HG03060 (cell line): ENCODE data around the gene PTGER4.

Experiments used
- ATAC-seq: cut with Tn5 transposase; IDR thresholded peaks from one replicate; pipeline ENCODE4 v1.9.1; 2021; ENCODE audit warnings: low read depth, moderate number of reproducible peaks; ENCODE audit not compliant: unreplicated experiment

PTGER4 gene

GRCh38 chr5:40669606-40670390, 9.9 kb upstream of the PTGER4 start:
- no peak for ATAC-seq

- no peak for ATAC-seq
Measured at GRCh38 chr5:40672425-40672824, 7.3 kb upstream of the PTGER4 start.

GRCh38 chr5:40674661-40675235, 5.0 kb upstream of the PTGER4 start:
- ATAC-seq, result no peak

DNA sequence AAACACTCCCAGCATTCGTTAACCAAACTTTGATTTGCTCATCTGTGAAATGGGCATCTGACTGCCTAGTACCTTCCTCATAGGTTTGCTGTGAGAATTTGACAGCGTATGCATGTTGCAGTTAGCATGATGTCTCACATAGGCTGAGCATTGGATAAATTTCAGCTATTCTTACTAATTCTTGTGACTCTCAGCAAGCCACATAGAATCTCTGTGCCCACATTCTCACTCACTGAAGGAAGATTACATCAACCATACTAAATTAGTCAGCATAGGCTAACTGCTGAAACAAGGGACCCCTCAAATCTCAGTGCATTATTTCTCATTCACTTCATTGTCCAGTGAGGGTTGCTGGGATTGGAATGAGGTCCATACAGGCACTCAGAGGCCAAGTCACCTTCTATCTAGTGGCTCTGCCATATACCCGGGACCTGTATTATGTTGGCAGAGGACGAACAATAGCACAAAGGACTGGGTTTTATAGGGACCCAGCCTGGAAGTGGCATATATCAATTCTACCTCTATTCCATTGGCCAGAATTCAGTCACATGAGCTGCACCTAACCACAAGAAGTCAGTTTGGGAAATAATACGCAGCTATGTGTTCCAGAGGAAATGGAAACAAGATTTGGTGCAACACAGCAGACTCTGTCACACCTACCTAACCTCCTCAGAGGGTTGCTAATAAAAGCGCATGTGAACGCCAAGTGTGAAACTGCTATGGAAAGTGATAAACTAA, 4.2 kb upstream of the PTGER4 start:
- no peak for ATAC-seq

- ATAC-seq, result no peak
Measured at GRCh38 chr5:40676613-40677343, 2.9 kb upstream of the PTGER4 start.

- no peak for ATAC-seq
Measured at GRCh38 chr5:40677456-40677855, 2.3 kb upstream of the PTGER4 start.

GRCh38 chr5:40678026-40678425, 1.7 kb upstream of the PTGER4 start:
- no peak for ATAC-seq

GRCh38 chr5:40678460-40679147, 1.1 kb upstream of the PTGER4 start:
- ATAC-seq, result no peak

DNA sequence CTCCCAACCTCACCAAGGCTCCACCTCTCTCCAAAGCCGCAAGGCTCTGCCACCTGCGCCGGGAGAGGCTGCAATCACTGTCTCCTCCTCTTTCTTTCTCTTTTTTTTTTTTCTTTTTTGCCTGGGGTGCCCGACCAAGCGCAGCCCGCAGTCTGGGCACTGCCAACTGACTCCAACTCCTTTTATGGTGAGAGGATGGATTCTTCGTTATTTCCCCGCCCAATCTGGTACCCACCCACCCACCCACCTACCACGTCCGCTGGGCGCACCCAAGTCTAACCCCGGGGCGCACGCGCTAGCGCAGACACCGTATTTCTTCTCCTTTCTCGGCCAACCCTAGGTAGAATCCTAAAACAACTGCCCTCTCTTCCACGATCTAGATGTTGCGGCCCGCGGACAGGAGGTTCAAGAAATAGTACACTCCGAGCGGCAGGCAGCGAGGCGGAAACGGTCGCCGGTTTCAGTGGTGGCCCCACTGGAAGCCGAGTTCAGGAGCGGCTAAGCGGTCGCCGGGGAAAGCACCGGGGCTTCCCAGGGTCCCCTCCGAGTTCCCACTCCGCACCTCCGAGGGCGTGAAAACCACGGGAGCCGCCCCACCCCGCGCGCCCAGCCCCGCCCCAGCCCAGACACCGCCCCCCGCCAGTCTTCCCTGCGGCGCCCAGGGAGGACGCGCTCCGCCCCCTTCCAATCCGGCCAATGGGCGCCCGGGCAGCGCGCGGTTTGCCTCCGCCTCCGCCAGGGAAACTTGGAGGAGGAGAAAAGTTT, 385 bp upstream of the PTGER4 start:
- no peak for ATAC-seq

DNA sequence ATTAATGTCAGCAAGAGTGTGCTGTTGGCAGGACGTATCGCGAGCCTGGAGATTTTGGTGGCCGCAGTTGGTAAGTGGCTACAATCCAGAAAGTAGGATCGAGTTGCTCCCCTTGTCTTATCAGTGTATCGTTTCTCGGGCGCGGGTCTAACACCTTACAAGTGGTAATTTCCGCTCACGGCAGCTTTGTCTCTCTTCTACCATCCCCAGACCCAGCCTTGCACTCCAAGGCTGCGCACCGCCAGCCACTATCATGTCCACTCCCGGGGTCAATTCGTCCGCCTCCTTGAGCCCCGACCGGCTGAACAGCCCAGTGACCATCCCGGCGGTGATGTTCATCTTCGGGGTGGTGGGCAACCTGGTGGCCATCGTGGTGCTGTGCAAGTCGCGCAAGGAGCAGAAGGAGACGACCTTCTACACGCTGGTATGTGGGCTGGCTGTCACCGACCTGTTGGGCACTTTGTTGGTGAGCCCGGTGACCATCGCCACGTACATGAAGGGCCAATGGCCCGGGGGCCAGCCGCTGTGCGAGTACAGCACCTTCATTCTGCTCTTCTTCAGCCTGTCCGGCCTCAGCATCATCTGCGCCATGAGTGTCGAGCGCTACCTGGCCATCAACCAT, 1.1 kb downstream of the PTGER4 start:
- ATAC-seq, result no peak

- no peak for ATAC-seq
Measured at GRCh38 chr5:40681363-40682153, 1.8 kb downstream of the PTGER4 start.

DNA sequence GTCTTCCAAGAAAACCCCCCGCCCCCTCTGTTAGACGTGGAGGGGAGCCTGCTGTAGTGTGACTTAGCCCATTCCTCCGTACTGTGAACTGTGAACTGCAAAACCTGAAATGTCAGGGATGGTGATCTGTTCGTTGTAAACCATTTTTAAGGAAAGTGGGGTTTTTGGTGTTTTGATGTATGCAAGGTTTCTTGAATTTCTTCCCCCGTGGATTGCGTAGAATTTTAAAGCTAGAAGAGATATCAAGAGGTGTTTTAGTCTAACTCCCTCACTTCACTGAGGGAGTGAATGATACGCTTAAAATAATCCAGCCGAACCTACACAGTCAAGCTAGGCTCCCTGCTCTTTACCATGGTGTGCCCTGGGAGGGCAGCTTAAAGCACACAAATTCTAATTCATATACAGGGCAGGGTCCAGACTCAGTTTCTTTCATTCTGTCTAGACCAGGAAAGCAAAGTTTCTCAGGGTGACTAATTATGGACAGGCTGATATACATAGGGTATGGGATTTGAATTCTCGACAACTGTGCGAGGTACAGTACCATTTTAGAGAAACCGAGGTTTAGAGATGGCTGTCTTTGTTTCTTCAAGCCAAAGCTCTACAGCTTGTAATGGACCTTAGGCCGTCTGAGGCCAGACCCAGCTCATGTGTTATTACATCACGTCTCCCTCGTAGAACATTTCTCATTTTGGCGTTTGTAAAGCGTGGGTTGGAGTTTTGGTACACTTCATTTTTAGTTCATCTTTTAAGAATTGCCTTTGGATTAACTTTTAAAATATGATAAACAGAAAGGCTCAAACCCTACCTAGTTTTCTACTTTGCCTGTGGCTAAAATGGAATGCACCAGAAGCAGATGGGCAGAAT, 2.7 kb downstream of the PTGER4 start:
- no peak for ATAC-seq

GRCh38 chr5:40683305-40683704, 3.6 kb downstream of the PTGER4 start:
- no peak for ATAC-seq

GRCh38 chr5:40685193-40685592, 5.5 kb downstream of the PTGER4 start:
- no peak for ATAC-seq

DNA sequence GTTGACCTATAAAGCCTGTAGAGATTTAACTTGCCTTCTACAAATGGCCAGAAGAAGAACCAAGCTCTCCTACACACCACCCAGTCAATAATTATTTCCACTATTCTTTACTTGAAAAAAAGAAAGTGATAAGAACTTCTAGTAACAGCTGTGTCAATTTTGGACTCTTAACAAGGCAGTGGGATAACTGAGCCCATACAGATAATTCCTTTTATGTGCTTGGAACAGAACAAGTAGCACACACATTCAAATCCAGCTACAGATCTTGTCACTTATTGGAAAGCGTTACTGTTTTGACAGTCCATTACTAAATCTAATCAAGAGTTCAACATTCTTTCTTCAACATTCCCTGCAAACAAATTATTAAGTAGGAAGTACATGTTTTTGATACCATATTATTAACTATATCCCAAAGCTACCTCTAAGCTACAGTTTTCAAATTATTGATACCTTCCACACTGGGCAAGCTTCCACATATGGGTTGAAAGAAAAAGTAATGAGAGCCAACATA, 6.3 kb downstream of the PTGER4 start:
- ATAC-seq, result no peak

- no peak for ATAC-seq
Measured at GRCh38 chr5:40687321-40687720, 7.6 kb downstream of the PTGER4 start.

DNA sequence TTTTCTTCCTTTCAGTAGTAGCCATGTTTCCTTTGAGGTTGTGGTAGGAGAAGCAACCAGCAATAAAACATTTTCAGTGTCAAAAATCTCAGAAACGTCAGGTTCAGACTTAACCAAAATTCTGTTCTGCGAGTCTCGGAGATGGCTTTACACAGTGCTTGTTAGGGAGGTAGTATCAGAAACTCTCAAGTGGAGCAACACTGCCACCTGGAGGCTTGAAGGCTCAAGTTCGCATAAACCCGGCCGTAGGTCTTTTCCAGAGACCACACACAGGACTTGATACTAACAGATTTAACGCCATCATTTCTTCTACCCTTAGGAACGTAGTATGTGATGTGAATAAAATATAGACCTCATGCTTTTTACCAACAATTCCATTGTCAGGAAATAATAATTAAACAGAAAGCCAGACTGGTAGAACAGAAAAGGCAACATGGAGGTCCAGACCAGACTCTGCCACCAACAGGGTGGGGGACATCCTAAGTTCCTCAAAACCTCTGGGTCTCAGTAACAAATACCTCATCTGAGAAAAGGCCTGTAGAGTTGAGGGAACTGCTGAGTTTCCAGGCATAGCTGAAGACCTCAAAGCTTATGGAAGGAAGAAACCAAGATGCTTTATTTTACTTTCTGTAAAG, 8.5 kb downstream of the PTGER4 start:
- peak; percentile 70 for ATAC-seq
